ENCODE measurements around the gene ZNF555. TPM values are rescaled to one million over a fixed set of nuclear protein-coding genes. Genes with fewer than 3 reads are reported as not detected.
"Not testable (repeated sequence)": the region's sequence is repeated elsewhere in the genome, so short reads cannot be mapped to it uniquely, and the experiment has no call there.

The ZNF555 gene
- 1 to 10 TPM; 5.0 to 6.9 TPM for total RNA-seq

GRCh38 chr19:2840794-2841791, at the start of gene ZNF555:
Gene ZNF555, plus strand, starts transcription at chr19:2841475. Its CDS starts 98 bp downstream, at chr19:2841573.
- Histone ChIP-seq H3K27me3 (replicated peaks; ENCODE audit: insufficient read depth) (no peaks in the 10 kb centered on the region), H3K4me1 (replicated peaks) (no peaks in the 10 kb centered on the region), H3K36me3 (no peaks in the 10 kb centered on the region), H3K9me3 (no peaks in the 10 kb centered on the region), H3K27ac (peak within 1 kb of the TSS; percentile 84 to 91), H3K4me3 (peak within 1 kb of the TSS; percentile 88 to 95)
- under 1% methylated on average over 71 of the region's 106 CpGs for WGBS
- TF ChIP-seq, protein P1, sequence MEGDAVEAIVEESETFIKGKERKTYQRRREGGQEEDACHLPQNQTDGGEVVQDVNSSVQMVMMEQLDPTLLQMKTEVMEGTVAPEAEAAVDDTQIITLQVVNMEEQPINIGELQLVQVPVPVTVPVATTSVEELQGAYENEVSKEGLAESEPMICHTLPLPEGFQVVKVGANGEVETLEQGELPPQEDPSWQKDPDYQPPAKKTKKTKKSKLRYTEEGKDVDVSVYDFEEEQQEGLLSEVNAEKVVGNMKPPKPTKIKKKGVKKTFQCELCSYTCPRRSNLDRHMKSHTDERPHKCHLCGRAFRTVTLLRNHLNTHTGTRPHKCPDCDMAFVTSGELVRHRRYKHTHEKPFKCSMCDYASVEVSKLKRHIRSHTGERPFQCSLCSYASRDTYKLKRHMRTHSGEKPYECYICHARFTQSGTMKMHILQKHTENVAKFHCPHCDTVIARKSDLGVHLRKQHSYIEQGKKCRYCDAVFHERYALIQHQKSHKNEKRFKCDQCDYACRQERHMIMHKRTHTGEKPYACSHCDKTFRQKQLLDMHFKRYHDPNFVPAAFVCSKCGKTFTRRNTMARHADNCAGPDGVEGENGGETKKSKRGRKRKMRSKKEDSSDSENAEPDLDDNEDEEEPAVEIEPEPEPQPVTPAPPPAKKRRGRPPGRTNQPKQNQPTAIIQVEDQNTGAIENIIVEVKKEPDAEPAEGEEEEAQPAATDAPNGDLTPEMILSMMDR (IDR thresholded peaks at IDR 0.05), result peak; percentile 58 to 84 (median 70)
- TF ChIP-seq POLR2AphosphoS5 (IDR thresholded peaks at IDR 0.05), result peak; percentile 82
- peak; percentile 46 for TF ChIP-seq POLR2A (IDR thresholded peaks at IDR 0.05)
- intact Hi-C loops (cut with DNase I), result loop anchor here (5.0 kb wide), 1 partner anchor 59 kb away; the partner anchor contains the start of gene SGTA
- DNase-seq (ENCODE audit: low spot score), result peak; percentile 100

GRCh38 chr19:2791876-2792275, 49.4 kb upstream of the ZNF555 start:
- H3K27ac ChIP-seq, result no peak overlapping the region
- H3K36me3 ChIP-seq, result no peaks in the 10 kb centered on the region
- H3K4me1 ChIP-seq (replicated peaks), result no peaks in the 10 kb centered on the region
- intact Hi-C loops (cut with DNase I), result no loop called here
- no peak overlapping the region for H3K4me3 ChIP-seq
- no peak for DNase-seq (ENCODE audit: low spot score)
- TF ChIP-seq POLR2AphosphoS5 (IDR thresholded peaks at IDR 0.05) (no peak), POLR2A (IDR thresholded peaks at IDR 0.05) (no peak)
- TF ChIP-seq, protein P1 (IDR thresholded peaks at IDR 0.05), result no peak
- H3K9me3 ChIP-seq, result no peaks in the 10 kb centered on the region
- no peaks in the 10 kb centered on the region for H3K27me3 ChIP-seq (replicated peaks; ENCODE audit: insufficient read depth)
- 87% methylated on average over 16 of the region's 16 CpGs for WGBS

DNA sequence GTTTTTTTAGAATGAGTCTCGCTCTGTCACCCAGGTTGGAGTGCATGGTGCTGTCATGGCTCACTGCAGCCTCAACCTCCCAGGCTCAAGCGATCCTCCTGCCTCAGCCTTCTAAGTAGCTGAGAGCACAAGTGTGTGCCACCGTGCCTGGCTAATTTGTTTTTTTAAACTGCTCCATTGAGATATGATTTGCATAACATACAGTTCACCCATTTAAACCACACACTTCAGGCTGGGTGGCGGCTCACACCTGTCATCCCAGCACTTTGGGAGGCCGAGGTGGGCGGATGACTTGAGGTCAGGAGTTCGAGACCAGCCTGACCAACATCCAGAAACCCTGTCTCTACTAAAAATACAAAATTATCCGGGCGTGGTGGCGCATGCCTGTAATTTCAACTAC, 48.6 kb upstream of the ZNF555 start:
- H3K9me3 ChIP-seq; H3K4me3 ChIP-seq; intact Hi-C loops (cut with DNase I); H3K27me3 ChIP-seq (replicated peaks; ENCODE audit: insufficient read depth); H3K4me1 ChIP-seq (replicated peaks); H3K27ac ChIP-seq; H3K36me3 ChIP-seq; DNase-seq (ENCODE audit: low spot score): not testable (repeated sequence)
- 96% methylated on average over 10 of the region's 10 CpGs for whole genome bisulfite sequencing

DNA sequence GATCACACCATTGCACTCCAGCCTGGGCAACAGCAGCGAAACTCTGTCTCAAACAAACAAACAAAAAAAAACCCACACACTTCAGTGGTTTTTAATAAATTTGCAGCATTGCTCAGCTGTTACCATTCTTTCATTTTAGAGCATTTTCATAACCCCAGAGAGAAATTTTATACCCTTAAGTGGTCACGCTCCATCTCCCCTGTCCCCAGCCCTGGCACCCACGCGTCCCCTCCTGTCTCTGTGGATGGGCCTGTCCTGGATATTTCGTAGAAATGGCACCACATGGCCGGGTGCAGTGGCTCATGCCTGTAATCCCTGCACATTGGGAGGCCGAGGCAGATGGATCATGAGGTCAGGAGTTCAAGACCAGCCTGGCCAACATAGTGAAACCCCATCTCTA, 48.1 kb upstream of the ZNF555 start:
- TF ChIP-seq POLR2AphosphoS5 (IDR thresholded peaks at IDR 0.05) (no peak), POLR2A (IDR thresholded peaks at IDR 0.05) (no peak)
- TF ChIP-seq, protein P1 (IDR thresholded peaks at IDR 0.05), result no peak
- Histone ChIP-seq H3K4me3 (no peak overlapping the region), H3K27ac (no peak overlapping the region), H3K4me1 (replicated peaks) (no peaks in the 10 kb centered on the region), H3K36me3 (no peaks in the 10 kb centered on the region), H3K27me3 (replicated peaks; ENCODE audit: insufficient read depth) (no peaks in the 10 kb centered on the region), H3K9me3 (no peaks in the 10 kb centered on the region)
- intact Hi-C loops (cut with DNase I), result no loop called here
- WGBS, result 94% methylated on average over 7 of the region's 7 CpGs
- no peak for DNase-seq (ENCODE audit: low spot score)

GRCh38 chr19:2793577-2793976, 47.7 kb upstream of the ZNF555 start:
- Histone ChIP-seq H3K9me3 (no peaks in the 10 kb centered on the region), H3K36me3 (no peaks in the 10 kb centered on the region), H3K27ac (no peak overlapping the region), H3K4me3 (no peak overlapping the region), H3K27me3 (replicated peaks; ENCODE audit: insufficient read depth) (no peaks in the 10 kb centered on the region), H3K4me1 (replicated peaks) (no peaks in the 10 kb centered on the region)
- intact Hi-C loops (cut with DNase I), result no loop called here
- TF ChIP-seq POLR2A (IDR thresholded peaks at IDR 0.05), result no peak
- TF ChIP-seq, protein P1 (IDR thresholded peaks at IDR 0.05), result no peak
- no peak for TF ChIP-seq POLR2AphosphoS5 (IDR thresholded peaks at IDR 0.05)
- DNase-seq (ENCODE audit: low spot score), result no peak
- WGBS, result 96% methylated on average over 12 of the region's 12 CpGs

All from prostate gland (tissue), 2 donors.